Measurements from ENCODE around the gene ACTRT2.

ACTRT2 gene

DNA sequence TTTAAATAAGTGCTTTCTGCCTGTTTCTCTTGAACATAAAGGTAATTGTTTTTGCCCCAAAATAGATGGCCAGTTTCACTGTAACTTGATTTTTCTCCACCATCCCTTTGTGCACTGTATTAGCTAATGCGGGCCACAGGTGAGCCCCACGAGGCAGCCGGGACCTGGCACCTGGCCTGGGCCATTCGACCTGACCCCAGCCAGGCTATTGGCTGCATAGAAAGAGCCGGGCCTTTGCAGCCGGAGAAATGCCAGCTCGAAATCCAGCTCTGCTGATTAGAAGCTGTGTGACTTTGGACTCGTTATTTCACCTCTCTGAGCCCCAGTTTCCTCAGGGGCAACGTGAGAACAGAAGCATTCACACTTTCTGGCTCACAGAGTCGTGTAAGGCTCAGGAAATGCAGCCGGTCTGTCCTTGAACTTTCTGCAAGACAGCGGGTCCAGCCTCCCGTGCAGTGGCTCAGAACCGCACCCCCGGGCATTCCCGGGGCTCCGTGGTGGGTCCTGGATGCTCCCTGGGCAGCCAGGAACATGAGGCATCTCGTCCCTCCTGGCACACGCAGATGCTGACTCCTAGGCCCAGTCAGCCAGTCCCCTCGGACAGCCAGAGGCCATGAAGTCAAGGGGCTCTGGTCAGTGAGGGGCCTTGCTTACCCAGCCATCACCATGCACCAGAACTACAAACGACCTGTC lies 37.4 kb upstream of the ACTRT2 start:
- no peak for DNase-seq (ENCODE audit: low spot score)

DNA sequence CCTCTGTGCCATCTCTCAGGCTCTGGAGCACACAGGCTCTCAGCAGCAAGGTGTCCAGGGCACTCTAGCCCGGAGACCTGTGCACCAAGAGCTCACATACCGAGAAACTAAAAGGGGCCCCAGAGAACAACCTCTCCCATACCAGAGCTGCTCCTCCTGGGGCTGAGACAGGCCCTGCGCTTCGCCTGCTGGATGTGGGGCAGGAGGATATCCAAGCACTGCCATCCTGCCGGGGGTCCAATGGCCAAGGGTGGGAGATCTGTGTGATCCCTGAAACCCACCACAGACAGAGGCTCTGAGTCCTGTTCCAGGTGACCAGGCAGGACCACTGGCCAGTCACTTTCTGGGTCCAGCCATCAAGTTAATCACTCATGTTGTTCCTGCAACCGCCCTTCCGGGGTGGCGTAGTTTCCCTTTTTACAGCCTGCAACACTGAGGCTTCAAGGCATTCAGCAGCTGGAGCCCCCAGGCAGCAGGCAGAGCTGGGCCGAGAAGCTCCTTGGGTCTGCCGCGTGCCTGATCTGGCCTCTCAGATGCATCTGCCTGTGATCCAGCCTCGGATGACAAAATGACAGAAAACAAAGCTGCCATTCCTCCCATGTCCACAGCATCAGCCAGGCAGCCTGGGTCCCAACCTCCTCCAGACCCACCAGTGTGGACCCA lies 36.7 kb upstream of the ACTRT2 start:
- DNase-seq (ENCODE audit: low spot score) = no peak

DNA sequence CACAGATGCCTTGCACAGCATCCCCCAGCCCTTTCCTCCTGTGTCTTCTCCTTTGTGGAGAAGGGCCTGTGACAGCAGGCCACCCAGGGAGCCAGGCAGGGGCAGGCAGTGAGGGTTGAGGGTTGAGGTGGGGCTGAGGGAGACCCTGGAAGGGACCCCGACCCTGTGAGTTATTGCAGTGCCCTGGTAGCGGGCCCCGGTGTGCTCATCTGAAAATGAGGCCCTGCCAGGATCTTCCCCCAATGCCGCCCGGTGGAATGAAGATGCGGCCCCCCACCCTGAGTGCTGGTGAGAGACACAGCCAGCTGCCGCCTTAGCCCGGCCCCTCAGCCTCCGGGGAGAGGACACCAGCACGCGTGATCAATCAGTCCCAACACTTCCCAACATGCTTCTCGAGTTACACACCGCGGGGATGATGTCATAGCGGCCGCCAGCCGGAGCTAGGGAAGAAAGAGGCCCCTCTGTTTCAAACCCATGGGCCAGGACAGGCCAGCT lies 36.2 kb upstream of the ACTRT2 start:
- DNase-seq (ENCODE audit: low spot score) = no peak

DNA sequence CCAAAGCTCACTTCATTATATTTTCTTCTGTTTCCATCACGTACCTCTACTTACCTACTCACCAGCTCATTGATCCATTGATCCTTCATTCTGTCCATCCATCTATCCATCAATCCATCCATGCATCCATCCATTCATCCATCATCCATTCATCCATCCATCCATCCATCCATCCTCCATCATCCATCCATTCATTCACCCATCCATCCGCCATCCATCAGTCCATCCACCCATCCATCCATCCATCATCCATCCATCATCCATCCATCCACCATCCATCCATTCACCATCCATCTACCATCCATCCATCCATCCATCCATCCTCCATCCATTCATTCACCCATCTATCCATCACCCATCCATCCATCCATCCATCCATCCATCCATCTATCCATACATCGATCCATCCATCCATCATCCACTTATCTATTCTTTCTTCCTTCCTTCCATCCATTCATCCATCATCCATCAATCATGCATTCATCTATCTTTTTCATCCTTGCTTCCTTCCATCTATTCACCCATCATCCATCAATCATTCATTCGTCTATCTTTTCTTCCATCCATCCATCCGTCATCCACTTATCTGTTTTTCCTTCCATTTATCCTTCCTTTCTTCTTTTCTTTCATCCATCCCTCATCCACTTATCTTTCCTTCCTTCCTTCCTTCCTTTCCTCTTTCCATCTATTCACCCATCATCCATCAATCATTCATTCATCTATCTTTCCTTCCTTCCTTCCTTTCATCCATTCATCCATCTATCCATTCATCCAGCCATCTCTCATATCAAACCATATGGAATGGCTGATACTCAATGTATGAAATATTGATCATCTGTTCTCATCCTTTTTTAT lies 35.3 kb upstream of the ACTRT2 start:
- no peak for DNase-seq (ENCODE audit: low spot score)

DNA sequence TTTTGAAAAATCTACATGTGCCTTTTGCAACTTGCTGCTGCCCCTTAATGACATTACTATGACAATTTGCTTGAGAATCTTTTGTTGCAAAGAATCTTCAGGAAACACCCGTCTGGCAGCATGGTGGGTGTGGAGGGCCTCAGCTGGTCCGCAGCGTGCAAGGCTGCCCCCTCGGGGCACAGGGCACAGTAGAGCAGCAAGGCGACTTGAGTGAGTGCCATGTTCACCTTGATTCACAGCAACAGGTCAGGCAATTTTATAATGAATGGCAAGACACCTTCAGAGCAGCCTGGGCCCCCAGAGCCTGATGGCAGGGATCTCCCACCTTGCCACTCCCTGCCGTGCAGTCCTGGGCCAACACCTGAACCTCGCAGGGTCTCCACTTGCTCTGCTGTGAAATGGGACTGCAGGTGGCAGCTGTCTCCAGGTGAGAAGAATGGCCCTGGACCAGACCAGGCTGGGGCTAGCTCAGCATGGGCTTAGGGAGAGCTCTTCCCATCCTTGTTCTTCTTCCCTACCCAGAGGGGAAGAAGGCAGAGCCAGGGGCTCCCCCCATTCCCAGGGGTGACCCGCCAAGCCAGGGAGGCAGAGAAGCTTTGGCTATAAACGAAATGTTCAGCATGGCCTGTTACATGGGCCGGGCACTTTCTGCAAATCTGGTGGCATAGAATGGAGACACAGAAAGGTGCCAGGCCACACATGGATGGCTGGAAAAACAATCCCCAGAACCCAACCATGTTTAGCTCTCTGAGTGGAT lies 34.5 kb upstream of the ACTRT2 start:
- no peak for DNase-seq (ENCODE audit: low spot score)

GRCh38 chr1:2987773-2988172 lies 33.5 kb upstream of the ACTRT2 start:
- DNase-seq (ENCODE audit: low spot score) = no peak

DNA sequence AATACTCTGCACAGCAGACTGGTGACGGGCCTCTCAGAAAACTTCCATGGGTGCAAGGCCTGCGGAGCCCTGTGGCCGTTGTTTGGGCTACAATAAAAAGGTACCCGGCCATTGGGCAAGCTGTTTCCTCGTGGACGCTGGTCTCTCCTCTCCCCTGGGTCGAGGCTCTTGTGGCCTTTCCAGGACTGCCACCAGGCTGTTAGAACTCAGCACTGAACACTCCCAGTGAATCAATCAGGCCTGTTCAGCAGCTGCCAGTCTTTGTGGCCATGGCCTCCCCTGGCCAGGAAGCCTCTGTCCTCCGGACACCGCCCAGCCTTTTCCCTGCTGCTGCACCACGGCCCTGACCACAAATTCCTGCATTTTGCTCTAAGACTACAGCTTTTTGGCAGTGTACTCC lies 33.0 kb upstream of the ACTRT2 start:
- no peak for DNase-seq (ENCODE audit: low spot score)

DNA sequence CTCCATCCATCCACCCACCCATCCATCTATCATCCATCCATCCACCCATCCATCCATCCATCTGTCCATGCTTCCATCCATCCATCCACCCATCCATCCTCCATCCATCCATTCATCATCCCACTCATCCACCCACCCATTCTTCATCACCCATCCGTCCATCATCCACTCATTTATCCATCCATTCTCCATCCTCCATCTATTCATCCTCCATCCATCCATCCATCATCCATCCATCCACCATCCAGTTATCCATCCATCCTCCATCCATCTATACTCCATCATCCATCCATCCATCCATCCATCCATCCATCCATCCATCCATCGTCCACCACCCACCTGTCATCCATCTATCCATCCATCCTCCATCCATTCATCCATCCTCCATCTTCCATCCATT lies 32.1 kb upstream of the ACTRT2 start:
- no peak for DNase-seq (ENCODE audit: low spot score)

GRCh38 chr1:2989976-2990375 lies 31.3 kb upstream of the ACTRT2 start:
- DNase-seq (ENCODE audit: low spot score) = no peak

DNA sequence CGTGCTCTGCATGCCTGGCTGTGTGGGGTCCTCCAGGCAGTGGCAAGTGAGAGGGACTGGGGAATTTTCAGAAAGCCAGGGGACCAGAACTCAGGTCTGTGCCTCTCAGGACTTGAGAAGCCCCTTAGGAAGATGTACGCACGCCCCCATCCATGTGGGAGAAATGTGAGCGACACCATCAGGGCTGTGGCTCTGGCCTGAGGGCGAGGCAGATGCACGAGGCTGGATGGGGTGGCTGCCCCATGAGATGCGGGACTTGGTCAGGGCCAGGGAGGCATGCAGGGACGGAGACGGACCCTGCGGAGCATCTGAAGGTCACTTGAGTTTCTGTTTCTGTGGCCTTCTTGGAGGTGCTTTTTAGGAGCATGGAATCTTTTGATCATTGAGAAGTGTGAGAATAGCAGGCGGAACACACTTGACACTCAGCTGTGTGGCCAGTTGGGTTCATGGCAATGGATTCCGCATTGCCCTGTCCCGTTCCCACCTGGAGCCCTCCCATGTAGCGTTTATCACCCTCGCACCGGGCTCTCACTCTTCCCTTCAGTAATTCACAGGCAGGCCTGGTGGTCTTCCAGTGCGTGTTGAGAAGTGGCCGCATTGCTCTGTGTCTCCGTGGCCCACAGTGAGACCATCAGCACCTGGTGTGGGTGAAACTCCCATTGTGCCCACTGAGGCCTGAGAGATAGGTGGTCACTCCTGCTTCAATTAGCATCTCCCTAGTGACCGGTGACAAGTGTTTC lies 30.7 kb upstream of the ACTRT2 start:
- no peak for DNase-seq (ENCODE audit: low spot score)

GRCh38 chr1:2991753-2992495 lies 29.3 kb upstream of the ACTRT2 start:
- no peak for DNase-seq (ENCODE audit: low spot score)

DNA sequence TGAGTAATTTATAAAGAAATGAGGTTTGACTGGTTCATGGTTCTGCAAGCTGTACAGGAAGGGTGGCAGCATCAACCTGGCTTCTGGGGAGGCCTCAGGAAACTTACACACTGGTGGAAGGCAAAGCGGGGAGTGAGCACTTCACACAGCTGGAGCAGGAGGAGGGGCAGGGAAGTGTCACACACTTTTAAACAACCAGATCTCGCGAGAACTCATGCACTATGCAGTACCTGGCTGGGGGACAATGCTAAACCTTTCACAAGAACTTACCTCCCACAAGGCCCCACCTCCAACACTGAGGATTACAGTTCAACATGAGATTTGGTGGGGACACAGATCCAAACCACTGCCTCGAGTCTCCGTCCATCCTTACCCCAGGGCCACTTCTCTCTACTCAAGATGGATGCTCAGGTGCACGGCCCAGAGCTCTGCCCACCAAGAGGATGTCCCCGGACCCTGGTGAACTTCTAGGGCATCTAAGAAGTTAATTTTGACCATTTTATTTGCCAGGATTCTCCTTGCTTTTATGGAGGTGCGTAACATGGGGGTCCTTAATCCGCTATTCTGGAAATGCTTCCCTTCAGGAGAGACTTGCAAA lies 22.7 kb upstream of the ACTRT2 start:
- no peak for DNase-seq (ENCODE audit: low spot score)

DNA sequence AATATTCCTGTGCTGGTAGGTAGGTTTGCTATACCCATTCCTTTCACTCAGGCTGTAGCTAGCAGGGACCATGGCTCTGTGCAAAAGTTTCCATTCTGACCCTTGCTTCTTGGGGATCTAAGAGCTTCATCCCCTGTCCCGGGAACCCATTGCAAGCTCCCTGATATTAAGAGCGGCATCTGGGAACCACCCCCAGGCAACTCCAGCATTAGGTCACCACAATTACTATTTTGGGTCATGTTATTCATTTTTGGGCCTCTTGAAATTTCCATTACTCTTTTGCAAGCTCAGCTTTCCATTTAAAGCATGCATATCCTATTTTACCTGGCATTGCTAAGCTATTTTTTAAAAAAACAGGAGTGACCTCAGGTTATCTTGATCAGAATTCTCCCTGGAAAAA lies 22.1 kb upstream of the ACTRT2 start:
- DNase-seq (ENCODE audit: low spot score) = no peak

DNA sequence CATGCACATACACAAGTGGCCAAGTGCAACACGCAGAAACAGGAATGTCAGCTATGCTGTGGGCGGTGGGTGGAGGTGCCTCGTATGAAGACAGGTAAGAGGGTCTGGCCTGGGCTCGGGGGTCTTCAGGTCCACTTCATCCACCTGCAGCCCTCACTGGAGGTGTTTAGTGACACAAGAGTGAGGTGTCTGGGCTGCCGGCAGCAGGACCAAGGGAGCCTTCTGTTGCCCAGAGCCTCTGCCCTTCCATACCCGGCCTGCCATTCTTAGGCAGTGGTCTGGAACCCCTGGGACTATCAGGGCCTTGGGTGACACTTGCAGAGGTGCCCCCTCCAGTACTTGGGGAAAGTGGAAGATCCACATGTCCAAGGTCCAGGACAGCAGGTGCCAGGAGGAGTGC lies 21.7 kb upstream of the ACTRT2 start:
- no peak for DNase-seq (ENCODE audit: low spot score)

DNA sequence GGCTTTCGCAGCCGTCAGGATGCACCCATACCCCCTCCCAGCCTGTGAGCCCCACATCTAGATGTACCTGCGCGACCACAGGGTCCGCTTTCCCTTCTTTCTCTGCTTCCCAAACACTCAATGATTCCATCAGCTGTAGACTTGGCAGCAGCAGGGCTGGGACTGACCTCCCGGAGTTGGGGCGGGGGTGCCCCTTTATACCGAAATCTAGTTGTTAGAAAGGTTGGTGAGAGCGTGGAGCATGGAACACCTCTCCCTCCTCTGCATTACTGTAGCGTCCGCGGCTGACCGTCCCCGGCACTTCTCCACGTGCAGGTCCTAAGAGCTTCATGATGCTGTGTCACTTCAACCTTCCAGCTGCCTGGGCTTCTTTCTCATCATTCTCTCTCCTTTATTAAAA lies 21.1 kb upstream of the ACTRT2 start:
- no peak for DNase-seq (ENCODE audit: low spot score)

- DNase-seq (ENCODE audit: low spot score) = no peak
Measured at GRCh38 chr1:3000671-3001470, 20.4 kb upstream of the ACTRT2 start.

GRCh38 chr1:3001471-3002348 lies 19.6 kb upstream of the ACTRT2 start:
- no peak for DNase-seq (ENCODE audit: low spot score)

DNA sequence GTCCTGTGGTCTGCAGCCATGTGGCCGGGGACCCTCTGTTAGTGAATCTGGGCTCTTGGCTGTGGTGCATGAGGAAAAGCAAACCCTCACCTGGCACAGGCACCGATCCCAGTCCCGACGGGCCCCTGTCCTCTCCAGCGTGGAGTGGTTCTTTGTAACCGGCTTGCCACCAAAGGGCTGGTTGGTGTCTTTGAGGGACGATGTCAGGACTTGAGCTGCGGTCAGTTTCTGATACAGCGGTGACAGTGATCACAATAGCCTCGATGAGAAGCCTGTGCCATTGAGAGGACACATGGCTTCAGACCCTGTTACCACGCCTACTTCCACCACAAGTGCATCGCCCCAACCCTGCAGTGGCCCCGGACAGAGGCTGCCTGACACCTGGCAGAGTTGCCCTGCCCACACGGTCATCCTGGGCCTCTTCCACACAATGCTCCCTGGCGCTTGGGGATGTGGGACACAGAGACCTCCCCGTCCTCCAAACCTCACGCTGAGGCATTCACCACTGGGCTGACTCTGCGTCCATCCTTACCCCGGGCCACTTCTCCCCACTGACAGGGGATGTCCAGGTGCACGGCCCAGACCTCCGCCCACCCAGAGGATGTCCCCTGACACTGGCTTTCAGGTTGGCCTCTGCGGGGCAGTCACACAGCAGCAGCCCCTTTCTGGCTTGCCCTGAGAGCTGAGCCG lies 18.8 kb upstream of the ACTRT2 start:
- no peak for DNase-seq (ENCODE audit: low spot score)
